Mesenchymal stem cell (in vitro differentiated cells and primary cell): ENCODE data around the gene NUDT8.
"Not testable (repeated sequence)": the region's sequence is repeated elsewhere in the genome, so short reads cannot be mapped to it uniquely, and the experiment has no call there.

Experiments used
- DNase-seq: peaks from one replicate; pipeline ENCODE4 v3.0.0-alpha.2; 2013
- H2AFZ ChIP-seq: one replicate; pipeline ENCODE4 v1.6.1; 2013; ENCODE audit warnings: low read depth, mild to moderate bottlenecking, control low read depth, inconsistent platforms, low read length, moderate library complexity
- H2AK5ac ChIP-seq: 2 replicates; pipeline ENCODE4 v1.6.1; 2013; ENCODE audit warnings: low read length, moderate library complexity, mild to moderate bottlenecking, inconsistent platforms; ENCODE audit not compliant: severe bottlenecking
- H2BK120ac ChIP-seq: one replicate; pipeline ENCODE4 v1.6.1; 2013; ENCODE audit warnings: low read depth, mild to moderate bottlenecking, inconsistent platforms, low read length, moderate library complexity
- H2BK12ac ChIP-seq, 2 experiments: one replicate each; pipeline ENCODE4 v1.6.1; 2013; ENCODE audit warnings: inconsistent platforms in 2 of 2, low read length in 2 of 2, mild to moderate bottlenecking in 2 of 2, moderate library complexity in 2 of 2, control low read depth in 1 of 2
- H2BK15ac ChIP-seq: one replicate; pipeline ENCODE4 v1.6.1; 2013; ENCODE audit warnings: mild to moderate bottlenecking, low read depth, inconsistent platforms; ENCODE audit not compliant: poor library complexity, severe bottlenecking
- H2BK5ac ChIP-seq: 2 replicates; pipeline ENCODE4 v1.6.1; 2013; ENCODE audit warnings: low read depth, mild to moderate bottlenecking, low read length, control low read depth, inconsistent platforms; ENCODE audit not compliant: poor library complexity, severe bottlenecking
- H3K14ac ChIP-seq, 2 experiments: one replicate each; pipeline ENCODE4 v1.6.1; 2013; ENCODE audit warnings: inconsistent platforms in 2 of 2, low read length in 2 of 2, control low read depth in 1 of 2, mild to moderate bottlenecking in 1 of 2, moderate library complexity in 1 of 2
- H3K18ac ChIP-seq, 2 experiments: one replicate each; pipeline ENCODE4 v1.6.1; 2013; ENCODE audit warnings: inconsistent platforms in 2 of 2, low read length in 2 of 2, control low read depth in 1 of 2, low read depth in 1 of 2, mild to moderate bottlenecking in 1 of 2
- H3K23ac ChIP-seq, 2 experiments: one replicate each; pipeline ENCODE4 v1.6.1; 2013; ENCODE audit warnings: inconsistent platforms in 2 of 2, low read length in 2 of 2, mild to moderate bottlenecking in 2 of 2, moderate library complexity in 2 of 2, control low read depth in 1 of 2
- H3K27ac ChIP-seq: 2 replicates; pipeline ENCODE4 v1.5.1; 2013; ENCODE audit warnings: mild to moderate bottlenecking, moderate library complexity, low read length, control low read depth, inconsistent platforms; ENCODE audit not compliant: poor library complexity, severe bottlenecking
- H3K27me3 ChIP-seq, 2 experiments: 2 replicates each; pipeline versions ENCODE4 v1.6.1 to v1.7.0; 2013; ENCODE audit warnings: low read length in 2 of 2, mild to moderate bottlenecking in 2 of 2, moderate library complexity in 2 of 2, control low read depth in 1 of 2, inconsistent platforms in 1 of 2; ENCODE audit not compliant: control insufficient read depth in 1 of 2, insufficient read depth in 1 of 2
- H3K36me3 ChIP-seq, 2 experiments: 2 replicates each; pipeline versions ENCODE4 v1.6.1 to v1.7.0; 2013; ENCODE audit warnings: low read length in 2 of 2, control low read depth in 1 of 2, inconsistent platforms in 1 of 2, low read depth in 1 of 2, mild to moderate bottlenecking in 1 of 2; ENCODE audit not compliant: insufficient read depth in 2 of 2, control insufficient read depth in 1 of 2
- H3K4ac ChIP-seq, 2 experiments: one replicate each; pipeline ENCODE4 v1.6.1; 2013; ENCODE audit warnings: inconsistent platforms in 2 of 2, low read length in 2 of 2, mild to moderate bottlenecking in 2 of 2, moderate library complexity in 2 of 2, control low read depth in 1 of 2, low read depth in 1 of 2
- H3K4me1 ChIP-seq: 2 replicates; pipeline ENCODE4 v1.6.1; 2013; ENCODE audit warnings: low read depth, low read length, control low read depth; ENCODE audit not compliant: control insufficient read depth, insufficient read depth
- H3K4me2 ChIP-seq: 2 replicates; pipeline ENCODE4 v1.6.1; 2013; ENCODE audit warnings: low read length, mild to moderate bottlenecking, inconsistent platforms; ENCODE audit not compliant: poor library complexity, severe bottlenecking
- H3K4me3 ChIP-seq, 2 experiments: 2 replicates each; pipeline versions ENCODE4 v1.5.1 to v1.7.0; 2013; ENCODE audit warnings: low read length in 2 of 2, mild to moderate bottlenecking in 2 of 2, control low read depth in 1 of 2, low read depth in 1 of 2; ENCODE audit not compliant: insufficient read depth in 1 of 2
- H3K79me1 ChIP-seq: replicated peaks from 2 replicates; pipeline ENCODE4 v1.6.1; 2013; ENCODE audit warnings: mild to moderate bottlenecking, control low read depth, low read length, inconsistent platforms; ENCODE audit not compliant: poor library complexity, severe bottlenecking
- H3K9ac ChIP-seq: 2 replicates; pipeline ENCODE4 v1.7.0; 2013; ENCODE audit warnings: mild to moderate bottlenecking, low read length, moderate library complexity
- H3K9me3 ChIP-seq: 2 replicates; pipeline ENCODE4 v1.7.0; 2013; ENCODE audit warnings: mild to moderate bottlenecking, low read length; ENCODE audit not compliant: control insufficient read depth
- H4K8ac ChIP-seq: one replicate; pipeline ENCODE4 v1.6.1; 2013; ENCODE audit warnings: inconsistent platforms, mild to moderate bottlenecking, low read length, moderate library complexity
- H4K91ac ChIP-seq: one replicate; pipeline ENCODE4 v1.6.1; 2013; ENCODE audit warnings: mild to moderate bottlenecking, low read length, inconsistent platforms
- WGBS: methylation state at CpG from one replicate; pipeline ENCODE4 v1.1.7; 2013; ENCODE audit warnings: mixed read lengths; 5-methylcytosine and 5-hydroxymethylcytosine counted together

NUDT8 gene

GRCh38 chr11:67623795-67624194 is 5.9 kb downstream of the NUDT8 start:
- H2BK15ac ChIP-seq, H4K8ac ChIP-seq, H3K79me1 ChIP-seq, H2BK120ac ChIP-seq, H3K23ac ChIP-seq, H4K91ac ChIP-seq, H2AFZ ChIP-seq, H2BK12ac ChIP-seq, H3K9ac ChIP-seq, H3K14ac ChIP-seq, H2BK5ac ChIP-seq, H3K4me1 ChIP-seq, H3K4me3 ChIP-seq, H2AK5ac ChIP-seq, DNase-seq, H3K4ac ChIP-seq, H3K27ac ChIP-seq, H3K18ac ChIP-seq, H3K9me3 ChIP-seq, H3K27me3 ChIP-seq, H3K4me2 ChIP-seq: not testable (repeated sequence)
- 97% methylated on average over 1 of the region's 1 CpG for WGBS
- H3K36me3 ChIP-seq: peaks cover 0 to 20% of the 10 kb centered on the region in 2 experiments

- 87% methylated on average over 5 of the region's 7 CpGs for WGBS
- not testable (repeated sequence) for DNase-seq
Observed at GRCh38 chr11:67622905-67623304, 6.8 kb downstream of the NUDT8 start.

GRCh38 chr11:67621928-67622327 is 7.8 kb downstream of the NUDT8 start:
- not testable (repeated sequence) for H2BK120ac ChIP-seq, H3K4me2 ChIP-seq, H2AFZ ChIP-seq, H3K27ac ChIP-seq, H3K14ac ChIP-seq, H3K23ac ChIP-seq, DNase-seq, H3K36me3 ChIP-seq, H3K4ac ChIP-seq, H4K8ac ChIP-seq, H3K79me1 ChIP-seq, H3K18ac ChIP-seq, H2AK5ac ChIP-seq, H2BK15ac ChIP-seq, H3K4me3 ChIP-seq, H3K4me1 ChIP-seq, H2BK5ac ChIP-seq, H3K9ac ChIP-seq, H4K91ac ChIP-seq, H3K9me3 ChIP-seq, H2BK12ac ChIP-seq
- 0% methylated on average over 2 of the region's 3 CpGs for WGBS
- peaks cover 0 to 14% of the 10 kb centered on the region in 2 experiments for H3K27me3 ChIP-seq

More at GRCh38 chr11:67622905-67623304, 6.8 kb downstream of the NUDT8 start:
- not testable (repeated sequence) for H3K79me1 ChIP-seq, H2AFZ ChIP-seq, H2BK12ac ChIP-seq, H2BK5ac ChIP-seq, H3K27me3 ChIP-seq, H3K4me1 ChIP-seq, H3K23ac ChIP-seq, H3K14ac ChIP-seq, H3K4me3 ChIP-seq, H4K8ac ChIP-seq, H2BK15ac ChIP-seq, H4K91ac ChIP-seq, H3K9ac ChIP-seq, H3K27ac ChIP-seq, H3K4ac ChIP-seq, H3K4me2 ChIP-seq, H3K18ac ChIP-seq, H2AK5ac ChIP-seq, H3K9me3 ChIP-seq, H2BK120ac ChIP-seq
- peaks cover 0 to 15% of the 10 kb centered on the region in 2 experiments for H3K36me3 ChIP-seq

GRCh38 chr11:67620621-67621020 is 9.1 kb downstream of the NUDT8 start:
- H3K18ac ChIP-seq, H3K9me3 ChIP-seq, H3K79me1 ChIP-seq, H3K23ac ChIP-seq, H2AK5ac ChIP-seq, H3K4me1 ChIP-seq, H3K4ac ChIP-seq, H3K9ac ChIP-seq, H2BK12ac ChIP-seq, H4K91ac ChIP-seq, H2BK5ac ChIP-seq, H2BK120ac ChIP-seq, H2AFZ ChIP-seq, H3K14ac ChIP-seq, H4K8ac ChIP-seq, H3K27ac ChIP-seq, H2BK15ac ChIP-seq, H3K36me3 ChIP-seq: not testable (repeated sequence)
- WGBS: 0% methylated on average over 13 of the region's 13 CpGs
- Histone ChIP-seq H3K27me3 (peaks cover 8 to 27% of the 10 kb centered on the region in 2 experiments), H3K4me2 (peak overlapping the region; percentile 9), H3K4me3 (peak overlapping the region in 1 of 2 experiments; percentile 55)
- peak; percentile 62 for DNase-seq
